Right renal pelvis (tissue), 4 donors: ENCODE results near the gene SAPCD1. TPM values are rescaled to one million over a fixed set of nuclear protein-coding genes. Genes with fewer than 3 reads are reported as not detected.
"Not testable (repeated sequence)": the region's sequence is repeated elsewhere in the genome, so short reads cannot be mapped to it uniquely, and the experiment has no call there.

ENCODE experiments used
- DNase-seq, 4 donors: peaks; one replicate each; pipeline ENCODE4 v3.0.0-alpha.2; 2013; ENCODE audit warnings: low read depth in 4 of 4, low spot score in 3 of 4, missing footprints in 1 of 4
- polyA plus RNA-seq, 4 donors: library from polyadenylated mRNA; unstranded; fragments of 120-200 nt; gene quantifications; one replicate each; pipeline ENCODE4 v1.2.1, GENCODE V29; 2013; ENCODE audit not compliant: insufficient read length in 4 of 4

The SAPCD1 gene
- polyA plus RNA-seq, 4 donors = 2.7 to 9.2 (median 5.6) TPM

- no peak for DNase-seq
Measured at GRCh38 chr6:31775633-31776484, 13.4 kb downstream of the SAPCD1 start.

- no peak for DNase-seq
Measured at GRCh38 chr6:31776485-31776988, 14.1 kb downstream of the SAPCD1 start.

- DNase-seq = peak; percentile 67 to 85 (median 71)
Measured at GRCh38 chr6:31776989-31777666, 14.7 kb downstream of the SAPCD1 start, which contains the start of gene VWA7. TSS of gene VWA7 (minus strand) at chr6:31777328. CDS start at chr6:31776779, 549 bp downstream.

GRCh38 chr6:31777667-31778050 lies 15.2 kb downstream of the SAPCD1 start:
- DNase-seq = no peak

GRCh38 chr6:31778193-31778592 lies 15.7 kb downstream of the SAPCD1 start:
- DNase-seq = no peak

- DNase-seq = no peak
Measured at GRCh38 chr6:31778999-31779885, 16.8 kb downstream of the SAPCD1 start.

GRCh38 chr6:31779908-31780307 lies 17.5 kb downstream of the SAPCD1 start:
- no peak for DNase-seq

GRCh38 chr6:31780507-31781243 lies 18.2 kb downstream of the SAPCD1 start:
- DNase-seq = no peak

GRCh38 chr6:31781244-31782125 lies 19.0 kb downstream of the SAPCD1 start:
- no peak for DNase-seq

- no peak for DNase-seq
Measured at GRCh38 chr6:31782126-31782855, 19.8 kb downstream of the SAPCD1 start.

GRCh38 chr6:31784098-31784925 lies 21.9 kb downstream of the SAPCD1 start:
- DNase-seq = no peak

- DNase-seq = no peak
Measured at GRCh38 chr6:31785475-31785874, 23.0 kb downstream of the SAPCD1 start.

GRCh38 chr6:31791324-31792089 lies 29.1 kb downstream of the SAPCD1 start:
- peak in 2 of 4 donors; percentile 51 to 55 for DNase-seq

GRCh38 chr6:31792090-31792374 lies 29.6 kb downstream of the SAPCD1 start:
- no peak for DNase-seq

GRCh38 chr6:31792761-31793171 lies 30.3 kb downstream of the SAPCD1 start:
- no peak for DNase-seq

- DNase-seq = not testable (repeated sequence)
Measured at GRCh38 chr6:31793927-31794245, 31.4 kb downstream of the SAPCD1 start.

GRCh38 chr6:31794294-31794865 lies 31.9 kb downstream of the SAPCD1 start:
- DNase-seq = no peak
